ENCODE data around the gene PMP22.

Gene PMP22

DNA sequence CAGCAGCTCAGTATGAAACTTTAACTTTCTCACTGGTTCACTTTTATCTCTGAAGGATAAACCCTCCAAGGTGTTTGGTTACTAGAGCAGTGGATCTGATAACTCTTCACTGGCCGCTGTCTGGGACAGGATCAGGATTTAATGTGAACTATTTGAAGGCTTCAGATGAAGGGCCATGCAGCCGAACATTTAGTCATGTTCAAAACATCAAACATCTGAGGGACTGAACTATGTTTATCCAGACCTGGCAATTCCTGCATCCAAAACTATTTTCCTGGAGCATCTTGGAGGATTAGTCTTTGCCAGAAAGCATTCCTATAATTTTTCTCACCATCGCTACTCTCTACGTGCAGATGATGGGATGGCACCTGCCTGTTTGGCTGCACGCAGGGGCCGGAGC, 20.3 kb upstream of the PMP22 start:
- no peak overlapping the region for H3K4me3 ChIP-seq (ENCODE audit: low read depth, low read length)
- TF ChIP-seq, protein P1, sequence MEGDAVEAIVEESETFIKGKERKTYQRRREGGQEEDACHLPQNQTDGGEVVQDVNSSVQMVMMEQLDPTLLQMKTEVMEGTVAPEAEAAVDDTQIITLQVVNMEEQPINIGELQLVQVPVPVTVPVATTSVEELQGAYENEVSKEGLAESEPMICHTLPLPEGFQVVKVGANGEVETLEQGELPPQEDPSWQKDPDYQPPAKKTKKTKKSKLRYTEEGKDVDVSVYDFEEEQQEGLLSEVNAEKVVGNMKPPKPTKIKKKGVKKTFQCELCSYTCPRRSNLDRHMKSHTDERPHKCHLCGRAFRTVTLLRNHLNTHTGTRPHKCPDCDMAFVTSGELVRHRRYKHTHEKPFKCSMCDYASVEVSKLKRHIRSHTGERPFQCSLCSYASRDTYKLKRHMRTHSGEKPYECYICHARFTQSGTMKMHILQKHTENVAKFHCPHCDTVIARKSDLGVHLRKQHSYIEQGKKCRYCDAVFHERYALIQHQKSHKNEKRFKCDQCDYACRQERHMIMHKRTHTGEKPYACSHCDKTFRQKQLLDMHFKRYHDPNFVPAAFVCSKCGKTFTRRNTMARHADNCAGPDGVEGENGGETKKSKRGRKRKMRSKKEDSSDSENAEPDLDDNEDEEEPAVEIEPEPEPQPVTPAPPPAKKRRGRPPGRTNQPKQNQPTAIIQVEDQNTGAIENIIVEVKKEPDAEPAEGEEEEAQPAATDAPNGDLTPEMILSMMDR (IDR thresholded peaks at IDR 0.05; ENCODE audit: low read depth, low read length), result no peak
- TF ChIP-seq POLR2A (IDR thresholded peaks at IDR 0.05; ENCODE audit: extremely low read depth, insufficient read length) (no peak), MAX (IDR thresholded peaks at IDR 0.05; ENCODE audit: low read depth, low read length) (no peak), MYC (IDR thresholded peaks at IDR 0.05; ENCODE audit: low read depth, low read length) (no peak)
- DNase-seq (ENCODE audit: low read depth), result no peak

DNA sequence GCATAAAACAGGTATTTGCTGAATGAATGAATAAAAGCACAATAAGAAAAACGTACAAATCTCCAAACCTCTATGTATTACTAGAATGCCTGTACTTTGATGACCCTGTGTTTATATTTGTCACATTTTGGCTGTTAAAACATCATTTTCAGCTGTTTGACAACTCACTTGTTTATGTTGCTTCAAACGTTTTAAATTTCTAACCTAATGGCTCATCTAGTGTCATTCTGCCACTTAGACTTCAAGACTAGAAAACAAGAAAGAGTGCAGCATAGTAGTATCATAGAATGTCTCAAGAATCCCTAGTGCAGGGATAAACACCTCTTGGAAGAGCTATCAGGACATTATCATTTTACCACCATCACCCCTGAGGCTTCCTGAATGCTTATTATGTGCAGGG, 19.4 kb upstream of the PMP22 start:
- H3K4me3 ChIP-seq (ENCODE audit: low read depth, low read length), result no peak overlapping the region
- TF ChIP-seq, protein P1 (IDR thresholded peaks at IDR 0.05; ENCODE audit: low read depth, low read length), result no peak
- no peak for TF ChIP-seq MYC (IDR thresholded peaks at IDR 0.05; ENCODE audit: low read depth, low read length)
- TF ChIP-seq MAX (IDR thresholded peaks at IDR 0.05; ENCODE audit: low read depth, low read length), result no peak
- TF ChIP-seq POLR2A (IDR thresholded peaks at IDR 0.05; ENCODE audit: extremely low read depth, insufficient read length), result no peak
- no peak for DNase-seq (ENCODE audit: low read depth)

- TF ChIP-seq, protein P1 (IDR thresholded peaks at IDR 0.05; ENCODE audit: low read depth, low read length), result no peak
- TF ChIP-seq MYC (IDR thresholded peaks at IDR 0.05; ENCODE audit: low read depth, low read length) (no peak), MAX (IDR thresholded peaks at IDR 0.05; ENCODE audit: low read depth, low read length) (no peak), POLR2A (IDR thresholded peaks at IDR 0.05; ENCODE audit: extremely low read depth, insufficient read length) (no peak)
- DNase-seq (ENCODE audit: low read depth), result no peak
- H3K4me3 ChIP-seq (ENCODE audit: low read depth, low read length), result no peak overlapping the region
Observed at GRCh38 chr17:15284107-15284506, 19.0 kb upstream of the PMP22 start.

DNA sequence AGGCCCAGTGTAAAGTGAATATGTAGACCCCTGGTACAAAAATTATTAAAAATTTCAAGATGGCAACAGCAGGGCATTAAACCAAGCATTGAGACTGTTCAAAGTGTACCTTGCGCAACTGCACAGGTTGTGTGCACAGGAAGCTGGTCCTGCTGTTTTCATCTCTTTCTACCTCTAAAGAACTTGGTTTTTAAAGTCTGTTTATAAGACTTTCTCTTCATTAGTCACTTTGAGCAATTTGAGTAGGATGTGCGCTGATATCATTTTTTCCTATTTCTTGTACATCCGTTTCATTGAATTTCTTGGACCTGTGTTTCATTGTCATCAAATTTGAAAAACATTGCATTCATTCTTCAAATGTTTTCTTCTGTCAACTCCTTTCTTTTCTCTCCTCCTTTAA, 16.8 kb upstream of the PMP22 start:
- TF ChIP-seq POLR2A (IDR thresholded peaks at IDR 0.05; ENCODE audit: extremely low read depth, insufficient read length), result no peak
- no peak for TF ChIP-seq MYC (IDR thresholded peaks at IDR 0.05; ENCODE audit: low read depth, low read length)
- TF ChIP-seq, protein P1 (IDR thresholded peaks at IDR 0.05; ENCODE audit: low read depth, low read length), result no peak
- no peak for TF ChIP-seq MAX (IDR thresholded peaks at IDR 0.05; ENCODE audit: low read depth, low read length)
- no peak for DNase-seq (ENCODE audit: low read depth)
- H3K4me3 ChIP-seq (ENCODE audit: low read depth, low read length), result no peak overlapping the region

GRCh38 chr17:15278924-15279477, 13.9 kb upstream of the PMP22 start:
- H3K4me3 ChIP-seq (ENCODE audit: low read depth, low read length), result no peak overlapping the region
- DNase-seq (ENCODE audit: low read depth), result no peak
- TF ChIP-seq POLR2A (IDR thresholded peaks at IDR 0.05; ENCODE audit: extremely low read depth, insufficient read length) (no peak), MYC (IDR thresholded peaks at IDR 0.05; ENCODE audit: low read depth, low read length) (no peak), MAX (IDR thresholded peaks at IDR 0.05; ENCODE audit: low read depth, low read length) (0 out of 2 replicates have a peak, but pooled peaks have one; percentile 5)
- TF ChIP-seq, protein P1 (IDR thresholded peaks at IDR 0.05; ENCODE audit: low read depth, low read length), result no peak

Measured in NB4 (cell line).